KMS-11 (cell line): ENCODE results near the gene SLC12A8.

Experiments used
- H2AFZ ChIP-seq: fragments of 200-600 bp; sonication (generic); 2 replicates; pipeline ENCODE4 v1.6.1; 2016; ENCODE audit warnings: antibody characterized with exemption, mixed run types, low read depth
- H3K27ac ChIP-seq: fragments of 200-600 bp; sonication (generic); 2 replicates; pipeline ENCODE4 v1.6.1; 2016; ENCODE audit warnings: mild to moderate bottlenecking, mixed run types
- H3K27me3 ChIP-seq: fragments of 200-600 bp; sonication (generic); 2 replicates; pipeline ENCODE4 v1.6.1; 2017; ENCODE audit warnings: mild to moderate bottlenecking, low read depth, mixed run types, moderate library complexity; ENCODE audit not compliant: insufficient read depth
- H3K36me3 ChIP-seq: fragments of 200-600 bp; sonication (generic); 2 replicates; pipeline ENCODE4 v1.6.1; 2017; ENCODE audit warnings: mild to moderate bottlenecking, mixed run types; ENCODE audit not compliant: insufficient read depth
- H3K4me1 ChIP-seq: fragments of 200-600 bp; sonication (generic); 2 replicates; pipeline ENCODE4 v1.6.1; 2016; ENCODE audit warnings: mild to moderate bottlenecking, low read depth, mixed run types; ENCODE audit not compliant: poor library complexity, severe bottlenecking
- H3K4me2 ChIP-seq: fragments of 200-600 bp; sonication (generic); 2 replicates; pipeline ENCODE4 v1.7.0; 2016; ENCODE audit warnings: mild to moderate bottlenecking, mixed run types
- H3K4me3 ChIP-seq: fragments of 200-600 bp; sonication (generic); IDR thresholded peaks from 2 replicates; pipeline ENCODE4 v1.6.1; 2017; ENCODE audit warnings: low read depth, low read length, mixed read lengths; ENCODE audit not compliant: insufficient read depth
- H3K79me2 ChIP-seq: fragments of 200-600 bp; sonication (generic); 2 replicates; pipeline ENCODE4 v1.6.1; 2016; ENCODE audit warnings: low read depth, mixed run types; ENCODE audit not compliant: insufficient read depth
- H3K9ac ChIP-seq: fragments of 200-600 bp; sonication (generic); 2 replicates; pipeline ENCODE4 v1.6.1; 2016; ENCODE audit warnings: mild to moderate bottlenecking, mixed run types
- H4K20me1 ChIP-seq: fragments of 200-600 bp; sonication (generic); 2 replicates; pipeline ENCODE4 v1.6.1; 2016; ENCODE audit warnings: mild to moderate bottlenecking, mixed run types; ENCODE audit not compliant: insufficient read depth
- TF ChIP-seq, protein P1 (sequence below): fragments of 200-600 bp; sonication (generic); conservative IDR thresholded peaks from 2 replicates; pipeline ENCODE4 v1.6.1; 2017; ENCODE audit warnings: low read depth, mild to moderate bottlenecking, antibody characterized with exemption, low read length, moderate library complexity, mixed read lengths

Gene SLC12A8

DNA sequence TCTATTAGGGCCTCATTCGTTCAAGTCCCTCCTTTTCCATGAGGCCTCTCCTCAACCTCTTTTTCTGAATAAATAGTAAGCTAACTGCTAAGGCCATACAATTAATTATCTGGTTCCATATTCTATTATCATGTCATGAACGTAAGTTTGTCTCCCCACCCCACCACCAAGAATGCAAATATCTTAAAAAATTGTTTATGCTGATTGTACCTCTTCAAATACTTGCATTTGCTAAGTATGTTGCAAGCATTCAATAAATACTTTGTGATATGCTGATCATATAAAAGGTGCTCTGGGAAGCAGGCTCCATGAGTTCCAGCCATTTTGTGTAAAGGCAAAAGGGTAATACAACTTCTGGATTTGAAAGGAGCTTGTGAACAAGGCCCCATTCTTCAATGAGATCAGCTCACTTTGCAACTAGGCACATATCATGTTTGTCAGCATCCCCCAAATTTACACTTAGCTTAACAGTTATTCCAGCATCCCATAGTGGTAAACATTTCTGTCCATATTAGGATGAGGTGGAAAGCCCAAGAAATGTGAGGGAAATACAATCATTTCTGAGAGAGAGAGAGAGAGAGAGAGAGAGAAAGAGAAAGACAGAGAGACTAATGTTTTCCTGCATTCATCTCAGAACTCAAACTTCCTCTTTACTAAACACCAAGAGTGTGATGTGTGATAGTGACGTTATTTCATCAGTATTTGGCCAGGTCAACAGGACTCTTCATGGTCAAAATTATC is 33.2 kb downstream of the SLC12A8 start:
- Histone ChIP-seq H3K27ac (no peak overlapping the region), H3K27me3 (no peaks in the 10 kb centered on the region), H3K4me3 (no peak overlapping the region), H2AFZ (no peak overlapping the region), H3K79me2 (no peaks in the 10 kb centered on the region), H4K20me1 (no peaks in the 10 kb centered on the region), H3K36me3 (no peaks in the 10 kb centered on the region), H3K4me2 (no peak overlapping the region), H3K9ac (no peak overlapping the region), H3K4me1 (no peaks in the 10 kb centered on the region)
- TF ChIP-seq, protein P1, sequence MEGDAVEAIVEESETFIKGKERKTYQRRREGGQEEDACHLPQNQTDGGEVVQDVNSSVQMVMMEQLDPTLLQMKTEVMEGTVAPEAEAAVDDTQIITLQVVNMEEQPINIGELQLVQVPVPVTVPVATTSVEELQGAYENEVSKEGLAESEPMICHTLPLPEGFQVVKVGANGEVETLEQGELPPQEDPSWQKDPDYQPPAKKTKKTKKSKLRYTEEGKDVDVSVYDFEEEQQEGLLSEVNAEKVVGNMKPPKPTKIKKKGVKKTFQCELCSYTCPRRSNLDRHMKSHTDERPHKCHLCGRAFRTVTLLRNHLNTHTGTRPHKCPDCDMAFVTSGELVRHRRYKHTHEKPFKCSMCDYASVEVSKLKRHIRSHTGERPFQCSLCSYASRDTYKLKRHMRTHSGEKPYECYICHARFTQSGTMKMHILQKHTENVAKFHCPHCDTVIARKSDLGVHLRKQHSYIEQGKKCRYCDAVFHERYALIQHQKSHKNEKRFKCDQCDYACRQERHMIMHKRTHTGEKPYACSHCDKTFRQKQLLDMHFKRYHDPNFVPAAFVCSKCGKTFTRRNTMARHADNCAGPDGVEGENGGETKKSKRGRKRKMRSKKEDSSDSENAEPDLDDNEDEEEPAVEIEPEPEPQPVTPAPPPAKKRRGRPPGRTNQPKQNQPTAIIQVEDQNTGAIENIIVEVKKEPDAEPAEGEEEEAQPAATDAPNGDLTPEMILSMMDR: no peak

DNA sequence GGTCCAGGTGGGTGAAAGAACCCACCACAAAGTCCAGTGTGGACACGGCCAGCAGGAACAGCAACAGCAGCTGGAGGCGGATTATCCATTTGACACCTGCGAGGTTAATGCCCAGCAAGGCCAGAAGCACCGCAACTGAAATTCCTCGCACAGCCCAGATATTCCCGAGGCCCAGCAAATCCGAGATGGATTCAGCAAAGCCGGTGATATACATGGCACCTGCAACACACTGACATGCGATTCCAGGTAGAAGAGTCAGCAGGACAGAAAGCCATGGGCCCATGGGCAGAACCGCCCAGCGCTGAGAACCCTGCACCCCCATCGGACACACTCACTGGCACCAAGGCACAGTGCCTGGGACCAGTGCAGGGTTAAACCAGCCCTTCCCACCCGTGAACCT is 34.8 kb downstream of the SLC12A8 start:
- H3K27ac ChIP-seq: no peak overlapping the region
- H3K4me3 ChIP-seq: no peak overlapping the region
- no peaks in the 10 kb centered on the region for H3K4me1 ChIP-seq
- H2AFZ ChIP-seq: no peak overlapping the region
- H3K79me2 ChIP-seq: no peaks in the 10 kb centered on the region
- H3K4me2 ChIP-seq: no peak overlapping the region
- no peak overlapping the region for H3K9ac ChIP-seq
- no peaks in the 10 kb centered on the region for H3K36me3 ChIP-seq
- TF ChIP-seq, protein P1: no peak
- H4K20me1 ChIP-seq: no peaks in the 10 kb centered on the region
- H3K27me3 ChIP-seq: no peaks in the 10 kb centered on the region

- no peaks in the 10 kb centered on the region for H3K4me1 ChIP-seq
- H3K27ac ChIP-seq: no peak overlapping the region
- H3K4me2 ChIP-seq: no peak overlapping the region
- H3K79me2 ChIP-seq: no peaks in the 10 kb centered on the region
- H2AFZ ChIP-seq: no peak overlapping the region
- no peaks in the 10 kb centered on the region for H4K20me1 ChIP-seq
- TF ChIP-seq, protein P1: no peak
- no peaks in the 10 kb centered on the region for H3K27me3 ChIP-seq
- H3K36me3 ChIP-seq: no peaks in the 10 kb centered on the region
- no peak overlapping the region for H3K4me3 ChIP-seq
- no peak overlapping the region for H3K9ac ChIP-seq
Measured at GRCh38 chr3:125175295-125176078, 37.1 kb downstream of the SLC12A8 start.

DNA sequence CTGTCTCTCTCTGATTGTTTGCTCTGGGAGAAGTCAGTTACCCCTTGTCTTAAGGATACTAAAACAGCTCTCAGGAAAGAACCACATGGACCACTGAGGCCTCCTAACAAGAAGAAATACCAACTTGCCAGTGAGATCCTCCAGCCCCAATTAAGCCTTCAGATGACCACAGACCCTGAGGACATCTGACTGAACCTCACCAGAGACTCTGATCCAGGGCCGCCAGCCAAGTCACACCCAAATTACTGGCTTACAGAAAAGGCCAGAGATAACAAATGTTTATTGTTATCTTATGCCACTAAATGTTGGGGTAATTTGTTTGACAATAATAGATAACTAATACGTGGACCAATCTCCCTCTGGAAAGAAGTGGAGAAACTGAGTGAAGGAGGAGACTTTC is 40.2 kb downstream of the SLC12A8 start:
- no peaks in the 10 kb centered on the region for H3K79me2 ChIP-seq

More for the DNA sequence above, 40.2 kb downstream of the SLC12A8 start:
- H3K4me3 ChIP-seq: no peak overlapping the region
- H3K27ac ChIP-seq: no peak overlapping the region
- H3K4me1 ChIP-seq: no peaks in the 10 kb centered on the region
- H3K9ac ChIP-seq: no peak overlapping the region
- TF ChIP-seq, protein P1: no peak
- H3K36me3 ChIP-seq: no peaks in the 10 kb centered on the region
- H2AFZ ChIP-seq: no peak overlapping the region
- H4K20me1 ChIP-seq: no peaks in the 10 kb centered on the region
- H3K4me2 ChIP-seq: no peak overlapping the region
- no peaks in the 10 kb centered on the region for H3K27me3 ChIP-seq
